Activated CD8-positive, alpha-beta T cell treated with anti-CD3 and anti-CD28 coated beads for 36 hours (primary cell): ENCODE results near the gene SMIM5. TPM values are rescaled to one million over a fixed set of nuclear protein-coding genes. Genes with fewer than 3 reads are reported as not detected.

ENCODE experiments used
- ATAC-seq: fragments of 200-7000 bp; cut with Tn5 transposase; one replicate; pipeline ENCODE4 v1.10.0; 2021; ENCODE audit warnings: mild to moderate bottlenecking, moderate library complexity
- CTCF ChIA-PET: fragments of 350-600 bp; sonication (Branson Sonifier 250); formaldehyde crosslinking; loops from one replicate; lab custom pipeline; 2021; ENCODE audit warnings: antibody characterized with exemption; lab: Charles Lee
- POLR2A ChIA-PET: fragments of 350-600 bp; sonication (Branson Sonifier 250); formaldehyde crosslinking; loops from one replicate; lab custom pipeline; 2021; ENCODE audit warnings: antibody characterized with exemption; lab: Charles Lee
- DNase-seq: peaks from one replicate; pipeline ENCODE4 v3.0.0-alpha.2; 2020
- H3K27ac Mint-ChIP-seq: one replicate; pipeline ENCODE4 v1.8.0; 2021; ENCODE audit warnings: mild to moderate bottlenecking, mixed read lengths
- H3K27me3 Mint-ChIP-seq: one replicate; pipeline ENCODE4 v1.8.0; 2021; ENCODE audit warnings: mixed read lengths
- H3K36me3 Mint-ChIP-seq: one replicate; pipeline ENCODE4 v1.8.0; 2021; ENCODE audit warnings: low read depth, mixed read lengths
- H3K4me1 Mint-ChIP-seq: one replicate; pipeline ENCODE4 v1.8.0; 2021; ENCODE audit warnings: low read depth, mixed read lengths
- H3K4me3 Mint-ChIP-seq: one replicate; pipeline ENCODE4 v1.8.0; 2021; ENCODE audit warnings: mild to moderate bottlenecking, moderate library complexity, mixed read lengths
- H3K9me3 Mint-ChIP-seq: one replicate; pipeline ENCODE4 v1.8.0; 2021; ENCODE audit warnings: mixed read lengths
- intact Hi-C: fragments of 100-400 bp; cut with micrococcal nuclease; formaldehyde crosslinking; loops from one replicate; pipeline ENCODE4 v1.10.0; 2022
- total RNA-seq, 2 experiments: library from RNA; stranded (reverse); gene quantifications; one replicate each; pipeline ENCODE4 v1.2.3, GENCODE V29; 2021
- TF ChIP-seq, protein P1 (sequence below): fragments of 200-600 bp; IDR thresholded peaks from one replicate; pipeline ENCODE4 v1.8.0; 2022; ENCODE audit warnings: antibody characterized with exemption, mild to moderate bottlenecking

Gene SMIM5
- total RNA-seq, 2 experiments from 2014 or later, result 0.07 to 0.25 TPM

DNA sequence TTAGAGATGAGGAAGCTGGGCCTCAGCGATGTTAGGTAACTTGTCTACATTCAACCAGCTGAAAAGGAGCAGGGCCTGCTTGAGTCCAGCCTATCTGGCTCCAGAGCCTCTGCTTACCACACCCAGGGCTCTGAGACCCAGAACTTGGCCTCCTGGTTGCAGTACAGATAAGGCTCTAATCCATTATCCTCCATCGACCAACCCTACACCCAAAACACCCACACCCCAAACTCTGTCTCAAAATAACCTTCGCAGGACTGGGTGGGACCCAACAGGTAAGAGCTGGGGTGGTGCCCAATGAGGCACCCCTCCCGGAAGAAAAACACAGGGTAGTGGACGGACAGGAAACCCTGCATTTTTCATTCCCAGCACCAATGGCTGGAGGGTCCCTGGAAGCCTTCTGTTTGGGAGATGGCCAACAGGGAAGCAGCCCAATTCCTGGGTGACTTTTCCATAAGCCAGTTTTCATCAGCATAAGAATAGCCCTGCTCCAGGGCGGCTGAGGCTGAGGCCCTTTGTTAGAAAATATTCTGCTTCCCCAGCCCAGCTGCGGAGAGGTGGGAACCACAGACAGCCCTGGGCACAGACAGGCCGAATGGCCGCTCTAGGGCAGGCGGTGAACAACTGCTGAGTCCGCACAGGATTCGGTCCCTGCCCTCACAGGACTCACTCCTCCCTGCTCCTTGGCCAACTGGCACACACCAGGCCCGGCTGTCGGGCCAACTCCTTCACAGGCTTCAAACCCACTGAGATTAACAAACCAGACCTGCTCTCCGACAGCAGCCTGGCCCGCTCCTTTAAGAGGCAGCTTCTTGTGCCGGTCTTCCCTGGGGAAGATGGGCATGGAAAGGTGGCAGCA, 9.8 kb downstream of the SMIM5 start:
- ATAC-seq, result no peak
- ChIA-PET POLR2A (interaction anchor here (0.6 to 1.9 kb wide), 4 partner anchors 10 to 41 kb away, joined by 3 to 7 read pairs (median 4); partner anchors contain the start of gene SMIM5), CTCF (interaction anchor here (2.9 to 6.8 kb wide), 2 partner anchors 10 to 106 kb away, joined by 23 to 46 read pairs; partner anchors contain the start of gene SMIM5)
- Mint-ChIP-seq H3K36me3 (no peaks in the 10 kb centered on the region), H3K27ac (no peak overlapping the region), H3K9me3 (no peaks in the 10 kb centered on the region), H3K27me3 (no peaks in the 10 kb centered on the region), H3K4me3 (no peak overlapping the region), H3K4me1 (peaks cover 4% of the 10 kb centered on the region)
- intact Hi-C loops, result no loop called here
- no peak for DNase-seq
- TF ChIP-seq, protein P1, sequence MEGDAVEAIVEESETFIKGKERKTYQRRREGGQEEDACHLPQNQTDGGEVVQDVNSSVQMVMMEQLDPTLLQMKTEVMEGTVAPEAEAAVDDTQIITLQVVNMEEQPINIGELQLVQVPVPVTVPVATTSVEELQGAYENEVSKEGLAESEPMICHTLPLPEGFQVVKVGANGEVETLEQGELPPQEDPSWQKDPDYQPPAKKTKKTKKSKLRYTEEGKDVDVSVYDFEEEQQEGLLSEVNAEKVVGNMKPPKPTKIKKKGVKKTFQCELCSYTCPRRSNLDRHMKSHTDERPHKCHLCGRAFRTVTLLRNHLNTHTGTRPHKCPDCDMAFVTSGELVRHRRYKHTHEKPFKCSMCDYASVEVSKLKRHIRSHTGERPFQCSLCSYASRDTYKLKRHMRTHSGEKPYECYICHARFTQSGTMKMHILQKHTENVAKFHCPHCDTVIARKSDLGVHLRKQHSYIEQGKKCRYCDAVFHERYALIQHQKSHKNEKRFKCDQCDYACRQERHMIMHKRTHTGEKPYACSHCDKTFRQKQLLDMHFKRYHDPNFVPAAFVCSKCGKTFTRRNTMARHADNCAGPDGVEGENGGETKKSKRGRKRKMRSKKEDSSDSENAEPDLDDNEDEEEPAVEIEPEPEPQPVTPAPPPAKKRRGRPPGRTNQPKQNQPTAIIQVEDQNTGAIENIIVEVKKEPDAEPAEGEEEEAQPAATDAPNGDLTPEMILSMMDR, result no peak

GRCh38 chr17:75643643-75644017, 10.4 kb downstream of the SMIM5 start:
- TF ChIP-seq, protein P1, result no peak
- DNase-seq, result no peak
- no peak overlapping the region for H3K27ac Mint-ChIP-seq
- POLR2A ChIA-PET, result interaction anchor here (0.6 kb wide), 1 partner anchor 41 kb away, joined by 3 read pairs; no protein-coding TSS in a partner anchor
- intact Hi-C loops, result no loop called here
- H3K4me1 Mint-ChIP-seq, result peaks cover 4% of the 10 kb centered on the region
- no peaks in the 10 kb centered on the region for H3K36me3 Mint-ChIP-seq
- ATAC-seq, result no peak
- H3K9me3 Mint-ChIP-seq, result no peaks in the 10 kb centered on the region
- CTCF ChIA-PET, result interaction anchor here (0.6 to 6.8 kb wide), 5 partner anchors 10 to 110 kb away, joined by 3 to 52 read pairs (median 23); partner anchors contain the start of gene SMIM5
- no peak overlapping the region for H3K4me3 Mint-ChIP-seq
- no peaks in the 10 kb centered on the region for H3K27me3 Mint-ChIP-seq

DNA sequence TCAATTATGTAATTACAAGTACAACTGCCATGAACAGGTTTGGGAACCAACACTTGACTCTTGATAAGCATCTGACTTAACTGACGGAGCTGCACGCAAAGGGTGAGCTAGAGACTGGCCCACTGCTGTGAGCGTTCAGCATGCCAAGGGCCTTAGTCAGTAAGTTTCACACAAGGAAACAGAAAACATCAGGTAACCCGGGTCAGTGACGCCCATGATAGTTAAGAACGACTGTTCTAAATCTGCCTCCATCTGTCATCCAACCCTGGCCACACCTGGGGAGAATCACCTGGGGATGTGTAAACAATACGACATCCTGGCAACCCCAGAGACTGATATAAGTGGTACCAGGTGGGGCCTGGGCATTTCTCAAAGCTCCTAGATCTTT, 12.3 kb downstream of the SMIM5 start:
- no peak overlapping the region for H3K27ac Mint-ChIP-seq
- H3K9me3 Mint-ChIP-seq, result no peaks in the 10 kb centered on the region
- H3K4me3 Mint-ChIP-seq, result no peak overlapping the region
- ATAC-seq, result no peak
- ChIA-PET CTCF (interaction anchor here (0.6 to 6.8 kb wide), 11 partner anchors 8 to 182 kb away, joined by 3 to 52 read pairs (median 4); partner anchors contain the start of gene SMIM5), POLR2A (interaction anchor here (1.2 kb wide), 2 partner anchors 11 to 128 kb away, joined by 3 read pairs; no protein-coding TSS in a partner anchor)
- no peak for DNase-seq
- no peaks in the 10 kb centered on the region for H3K27me3 Mint-ChIP-seq
- peaks cover 4% of the 10 kb centered on the region for H3K4me1 Mint-ChIP-seq
- intact Hi-C loops, result no loop called here
- H3K36me3 Mint-ChIP-seq, result peaks cover 10% of the 10 kb centered on the region
- TF ChIP-seq, protein P1, result no peak

- Mint-ChIP-seq H3K4me1 (peaks cover 4% of the 10 kb centered on the region), H3K36me3 (peaks cover 14% of the 10 kb centered on the region), H3K4me3 (no peak overlapping the region), H3K9me3 (no peaks in the 10 kb centered on the region), H3K27me3 (no peaks in the 10 kb centered on the region), H3K27ac (peak overlapping the region; percentile 60)
- ATAC-seq (peak; percentile 88), DNase-seq (peak; percentile 36)
- TF ChIP-seq, protein P1, result no peak
- intact Hi-C loops, result no loop called here
- CTCF ChIA-PET, result interaction anchor here (0.6 to 6.8 kb wide), 11 partner anchors 8 to 181 kb away, joined by 3 to 52 read pairs (median 4); partner anchors contain the start of gene SMIM5
- POLR2A ChIA-PET, result interaction anchor here (0.9 to 1.2 kb wide), 4 partner anchors 8 to 128 kb away, joined by 3 read pairs; partner anchors contain the start of gene SMIM5
These were observed 12.8 kb downstream of the SMIM5 start for GRCh38 chr17:75645889-75646637.
